Activated CD4-positive, alpha-beta T cell treated with anti-CD3 and anti-CD28 coated beads, Interleukin-2, Interleukin-6, amounts not matched to agents 100 ng/mL and 50 ng/mL, durations not matched to agents 16 hours and 8 hours (primary cell): ENCODE measurements around the gene TMC2.
"Not testable (repeated sequence)": the region's sequence is repeated elsewhere in the genome, so short reads cannot be mapped to it uniquely, and the experiment has no call there.

Experiments
- DNase-seq: peaks from one replicate; pipeline ENCODE4 v3.0.0-alpha.2; 2020

The TMC2 gene

GRCh38 chr20:2673453-2673852 lies 137.1 kb downstream of the TMC2 start:
- no peak for DNase-seq

GRCh38 chr20:2680046-2680445 lies 143.7 kb downstream of the TMC2 start:
- no peak for DNase-seq

GRCh38 chr20:2682040-2682439 lies 145.7 kb downstream of the TMC2 start:
- DNase-seq, result not testable (repeated sequence)

GRCh38 chr20:2684817-2685216 lies 148.4 kb downstream of the TMC2 start:
- not testable (repeated sequence) for DNase-seq

GRCh38 chr20:2687514-2687913 lies 151.1 kb downstream of the TMC2 start:
- DNase-seq, result no peak

- DNase-seq, result peak; percentile 80
These were observed 151.7 kb downstream of the TMC2 start for GRCh38 chr20:2688041-2688591.

- DNase-seq, result no peak
These were observed 153.8 kb downstream of the TMC2 start for GRCh38 chr20:2690213-2690612.

- no peak for DNase-seq
These were observed 154.3 kb downstream of the TMC2 start for GRCh38 chr20:2690718-2691117.

GRCh38 chr20:2691127-2691526 lies 154.8 kb downstream of the TMC2 start:
- DNase-seq, result no peak
